HG02759 (cell line): Measurements from ENCODE around the gene RDM1.
"Not testable (repeated sequence)": the region's sequence is repeated elsewhere in the genome, so short reads cannot be mapped to it uniquely, and the experiment has no call there.

Experiments used
- ATAC-seq: cut with Tn5 transposase; IDR thresholded peaks from one replicate; pipeline ENCODE4 v1.9.1; 2021; ENCODE audit warnings: mild to moderate bottlenecking, moderate library complexity; ENCODE audit not compliant: unreplicated experiment

The RDM1 gene

DNA sequence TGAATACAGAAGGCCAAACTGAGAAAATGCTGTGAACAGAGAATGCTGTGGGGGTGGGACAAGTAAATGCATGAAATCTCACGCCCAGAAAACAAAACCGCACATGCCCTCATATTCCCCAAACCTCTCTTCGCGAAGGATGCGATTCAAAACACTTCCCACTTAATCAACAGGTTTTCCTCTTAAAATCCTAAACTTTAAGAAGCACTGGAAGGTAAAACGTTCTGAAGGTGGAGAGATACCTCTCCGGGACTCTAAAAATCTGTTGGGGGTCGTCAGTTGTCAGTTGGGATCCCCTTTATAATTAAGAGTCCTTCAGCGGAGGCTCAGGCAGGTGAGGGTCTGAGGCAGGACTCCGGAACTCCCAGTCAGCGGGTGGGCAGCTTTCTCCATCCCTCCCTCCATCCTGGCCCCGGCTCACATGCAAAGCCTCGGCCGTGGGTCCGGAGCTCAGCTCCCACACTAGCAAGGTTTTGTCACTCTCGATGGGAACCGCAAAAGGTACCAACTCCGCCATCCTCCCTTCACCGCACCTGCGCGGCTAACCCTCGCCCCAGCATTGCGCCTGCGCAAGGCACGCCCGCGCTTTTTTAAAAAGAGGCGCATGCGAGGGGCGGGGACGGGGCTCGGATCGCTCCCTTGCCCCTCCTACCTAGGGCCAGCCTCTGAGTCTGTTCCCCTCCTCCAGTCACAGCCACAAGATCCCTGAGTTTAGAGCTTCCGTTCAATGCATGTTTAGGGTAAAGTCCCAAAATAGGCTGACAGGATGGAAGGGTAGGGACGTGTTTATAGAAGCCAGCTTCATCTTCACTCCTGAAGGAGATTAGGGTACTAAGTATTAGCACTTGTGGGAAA is at the start of gene RDM1:
Gene RDM1, minus strand, starts transcription at position 563 of the 855 bp plus-strand sequence. Its CDS starts 46 bp downstream, at position 517.
- no peak for ATAC-seq

GRCh38 chr17:35978346-35978745 is 47.8 kb upstream of the RDM1 start:
- ATAC-seq: no peak

- ATAC-seq: no peak
Observed at GRCh38 chr17:35977509-35977908, 46.9 kb upstream of the RDM1 start.

DNA sequence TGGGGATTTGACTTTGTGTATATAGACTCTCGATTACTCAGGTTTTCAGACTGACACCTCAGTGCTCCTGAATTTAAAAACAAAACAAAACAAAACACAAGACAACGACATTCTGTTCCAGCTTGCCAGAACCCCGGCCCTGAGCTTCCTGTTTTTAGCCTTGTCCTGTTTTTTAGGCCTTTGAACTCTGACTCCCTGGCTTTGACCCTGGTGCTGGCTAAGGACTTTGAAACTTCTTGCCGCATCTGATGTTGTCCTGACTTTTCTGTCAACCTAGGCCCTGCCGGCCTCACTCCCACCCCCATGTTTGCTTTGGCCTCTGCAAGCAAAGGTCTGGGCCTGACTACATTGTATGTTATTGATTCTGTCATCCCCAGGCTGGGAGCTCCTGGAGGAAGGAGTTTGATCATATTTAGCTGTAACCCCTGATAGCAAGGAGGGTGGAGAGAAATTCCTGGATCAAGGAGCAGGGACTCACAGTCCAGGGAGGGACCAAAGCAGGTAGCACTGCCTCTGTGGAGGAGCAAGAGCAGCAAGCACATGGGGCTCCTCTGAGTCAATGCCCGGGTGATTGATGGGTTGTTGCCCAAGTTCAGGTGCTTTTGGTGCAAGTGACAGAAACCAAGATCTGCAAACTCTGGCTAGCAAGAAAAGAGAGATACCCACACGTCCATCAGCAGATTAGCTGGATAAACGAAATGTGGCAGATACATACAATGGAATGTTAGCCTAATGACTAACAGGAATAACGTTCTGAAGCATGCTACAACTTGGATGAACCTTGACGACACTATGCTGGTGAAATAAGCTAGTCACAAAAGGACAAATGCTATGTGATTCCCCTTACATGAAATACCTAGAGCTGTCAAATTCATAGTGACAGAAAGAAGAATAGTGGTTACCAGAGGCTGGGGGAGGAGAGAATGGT is 43.0 kb upstream of the RDM1 start:
- ATAC-seq: no peak

- no peak for ATAC-seq
Observed at GRCh38 chr17:35972945-35973332, 42.4 kb upstream of the RDM1 start.

- no peak for ATAC-seq
Observed at GRCh38 chr17:35972535-35972934, 42.0 kb upstream of the RDM1 start.

DNA sequence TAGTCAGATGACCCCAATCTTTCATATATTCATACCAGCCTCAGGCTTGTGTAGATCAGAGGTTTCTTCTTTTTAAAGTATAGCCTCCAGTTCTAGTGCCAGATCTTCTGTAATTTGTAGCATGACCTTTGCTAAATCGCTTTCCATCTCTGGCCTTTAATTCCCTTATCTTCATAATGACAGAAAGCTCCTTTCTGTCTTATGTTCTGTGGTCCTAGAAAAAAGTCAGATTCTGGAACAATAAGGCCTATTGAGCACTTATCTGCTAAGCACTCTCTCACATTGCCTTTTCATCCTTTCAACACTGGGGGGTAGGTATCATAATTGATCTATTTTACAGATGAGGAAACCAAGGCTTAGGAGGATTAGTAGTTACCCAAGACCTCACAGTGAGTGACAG is 41.5 kb upstream of the RDM1 start:
- no peak for ATAC-seq

DNA sequence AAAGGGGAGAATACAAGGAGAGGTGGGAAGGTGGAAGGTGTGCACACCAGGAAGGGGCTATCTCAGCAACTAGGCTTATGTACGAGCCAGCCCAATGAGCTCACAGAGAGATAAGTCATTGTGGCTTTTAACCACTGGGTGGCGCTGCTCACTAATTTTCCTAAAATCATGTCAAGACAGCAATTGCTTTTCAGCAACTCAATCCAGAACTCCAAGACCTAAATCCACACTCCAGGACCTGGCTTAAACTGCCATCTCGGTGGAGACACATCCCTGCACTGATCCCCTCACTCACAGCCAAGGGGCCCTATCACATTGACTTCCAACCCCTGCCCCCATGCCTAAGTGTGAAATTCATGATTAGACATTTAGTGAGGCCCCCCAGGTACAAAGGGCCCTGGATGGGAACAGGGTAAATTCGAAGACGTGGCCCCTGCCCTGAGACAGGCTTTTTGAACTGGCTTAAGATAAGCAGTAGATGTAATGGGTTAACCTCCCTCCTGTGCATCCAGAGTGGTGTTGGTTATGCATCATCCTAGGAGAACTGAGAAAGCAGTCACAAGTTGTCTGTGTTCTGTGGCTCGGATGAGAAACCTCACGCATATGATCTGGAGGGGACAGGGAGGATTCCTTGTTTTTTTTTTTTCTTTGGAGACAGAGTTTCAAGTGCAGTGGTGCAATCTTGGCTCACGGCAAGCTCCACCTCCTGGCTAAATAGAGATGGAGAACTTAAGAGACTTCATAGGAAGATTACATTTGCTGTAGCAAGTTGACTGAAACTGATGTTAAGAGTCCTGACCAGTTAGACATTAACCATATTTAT is 39.2 kb upstream of the RDM1 start:
- no peak for ATAC-seq

DNA sequence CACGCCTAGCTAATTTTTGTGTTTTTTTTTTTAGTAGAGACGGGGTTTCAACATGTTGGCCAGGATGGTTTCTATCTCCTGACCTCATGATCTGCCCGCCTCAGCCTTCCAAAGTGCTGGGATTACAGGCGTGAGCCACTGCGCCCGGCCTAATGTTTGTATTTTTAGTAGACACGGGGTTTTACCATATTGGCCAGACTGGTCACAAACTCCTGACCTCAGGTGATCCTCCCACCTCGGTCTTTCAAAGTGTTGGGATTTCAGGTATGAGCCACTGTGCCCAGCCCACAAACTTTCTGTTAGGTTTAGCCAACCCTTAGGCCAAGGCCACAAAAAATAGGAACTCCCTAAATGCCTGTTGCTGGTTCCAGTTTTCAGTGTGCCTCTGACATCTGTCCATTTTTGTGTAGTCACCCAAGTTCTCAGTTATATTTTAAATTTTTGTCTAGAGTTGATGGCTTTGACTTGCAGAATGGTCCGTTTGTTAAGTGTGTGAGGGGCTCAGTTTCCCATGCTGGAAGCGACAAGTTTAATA is 38.0 kb upstream of the RDM1 start:
- ATAC-seq: no peak

- no peak for ATAC-seq
Observed at GRCh38 chr17:35965272-35965671, 34.7 kb upstream of the RDM1 start.

- ATAC-seq: no peak
Observed at GRCh38 chr17:35963663-35964062, 33.1 kb upstream of the RDM1 start.

DNA sequence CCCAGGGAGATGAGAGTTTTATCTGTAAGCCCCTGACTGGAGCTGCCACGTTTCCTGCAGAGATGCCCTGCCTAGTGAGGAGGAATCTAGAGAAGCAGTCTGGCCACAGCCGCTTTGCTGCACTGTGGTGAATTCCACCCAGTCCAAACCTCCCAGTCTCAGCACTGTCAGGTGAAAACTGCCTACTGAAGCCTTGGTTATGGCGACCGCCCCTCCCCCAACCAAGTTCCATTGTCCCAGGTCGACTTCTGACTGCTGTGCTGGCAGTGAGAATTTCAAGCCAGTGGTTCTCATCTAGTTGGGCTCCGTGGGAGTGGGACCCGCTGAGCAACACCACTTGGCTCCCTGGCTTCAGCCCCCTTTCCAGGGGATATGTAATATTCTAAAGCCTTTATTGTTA is 23.1 kb upstream of the RDM1 start:
- no peak for ATAC-seq

- ATAC-seq: no peak
Observed at GRCh38 chr17:35949401-35949800, 18.8 kb upstream of the RDM1 start.

DNA sequence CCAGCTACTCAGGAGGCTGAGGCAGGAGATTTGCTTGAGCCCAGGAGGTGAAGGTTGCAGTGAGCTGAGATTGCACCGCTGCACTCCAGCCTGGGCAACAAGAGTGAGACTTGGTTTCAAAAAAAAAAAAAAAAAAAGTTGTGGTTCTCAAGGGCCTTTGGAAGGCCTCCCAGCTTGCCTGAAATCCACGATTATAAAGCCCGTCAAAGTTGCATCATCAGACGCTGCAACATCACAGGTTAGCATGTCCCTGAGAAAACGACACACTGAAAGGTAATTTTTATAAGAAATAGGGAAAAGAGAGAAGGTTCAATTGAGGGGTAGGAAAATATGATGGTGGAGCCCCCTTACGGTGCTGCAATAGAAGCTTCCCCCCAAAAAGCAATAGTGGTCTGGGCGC is 17.5 kb upstream of the RDM1 start:
- no peak for ATAC-seq

- no peak for ATAC-seq
Observed at GRCh38 chr17:35947156-35947585, 16.6 kb upstream of the RDM1 start.

DNA sequence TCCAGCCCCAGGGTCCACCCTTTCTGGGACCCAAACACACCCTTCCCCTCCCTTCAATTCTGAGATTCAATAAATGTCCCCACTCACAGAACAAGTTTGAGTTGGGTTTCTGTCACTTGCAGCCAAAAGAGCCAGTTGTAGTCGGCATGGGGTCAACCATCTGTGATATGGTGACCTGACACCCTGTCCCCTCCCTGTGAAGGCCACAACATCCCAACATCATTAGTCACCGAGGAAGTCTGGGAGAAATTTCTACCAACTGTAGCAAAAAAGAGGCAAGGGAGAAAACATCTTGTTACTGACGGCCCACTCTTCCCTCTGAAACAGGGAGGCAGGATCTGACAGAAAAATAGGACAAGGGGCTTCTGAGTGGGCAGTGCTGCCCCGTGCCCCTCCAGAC is 13.6 kb upstream of the RDM1 start:
- no peak for ATAC-seq

GRCh38 chr17:35943537-35943936 is 13.0 kb upstream of the RDM1 start, which contains the start of gene LYZL6:
LYZL6 (minus strand) TSS chr17:35943713; CDS start chr17:35939356, 4,357 bp downstream.
- no peak for ATAC-seq

GRCh38 chr17:35942588-35943186 is 12.1 kb upstream of the RDM1 start:
- ATAC-seq: no peak

GRCh38 chr17:35938492-35938891 is 7.9 kb upstream of the RDM1 start:
- ATAC-seq: not testable (repeated sequence)

- no peak for ATAC-seq
Observed at GRCh38 chr17:35936063-35936462, 5.5 kb upstream of the RDM1 start.
